A549 (cell line): ENCODE results near the gene LPIN3.

ENCODE experiments used
- CTCF ChIP-seq: fragments of >200 bp; sonication (Bioruptor Twin); formaldehyde crosslinking; IDR thresholded peaks from 3 replicates; pipeline ENCODE4 v1.5.1; 2016
- EHMT2 ChIP-seq: fragments of 200-600 bp; sonication (generic); IDR thresholded peaks from 2 replicates; pipeline ENCODE4 v1.6.1; 2016; ENCODE audit warnings: antibody characterized with exemption, low read depth, mild to moderate bottlenecking, moderate library complexity
- EP300 ChIP-seq, 2 experiments: fragments of >200 bp; sonication (Bioruptor Twin); formaldehyde crosslinking; IDR thresholded peaks; 2 replicates in 1 of 2; 3 replicates in 1 of 2; pipeline ENCODE4 v1.6.1; 2016 to 2017
- JUNB ChIP-seq: fragments of >200 bp; sonication (Bioruptor Twin); formaldehyde crosslinking; IDR thresholded peaks from 2 replicates; pipeline ENCODE4 v1.6.1; 2016
- REST ChIP-seq: fragments of 200-600 bp; sonication (generic); IDR thresholded peaks from 2 replicates; pipeline ENCODE4 v1.6.1; 2016; ENCODE audit warnings: antibody characterized with exemption, mild to moderate bottlenecking, moderate library complexity
- SMC3 ChIP-seq: fragments of >200 bp; sonication (Bioruptor Twin); formaldehyde crosslinking; IDR thresholded peaks from 3 replicates; pipeline ENCODE4 v1.6.1; 2018; ENCODE audit warnings: inconsistent platforms

GRCh38 chr20:41364967-41365765, 24.5 kb downstream of the LPIN3 start:
- TF ChIP-seq EHMT2 (no peak), CTCF (no peak), EP300 (IDR thresholded peaks at IDR 0.05) (no peak), SMC3 (no peak), REST (no peak), JUNB (no peak)
